ENCODE results near the gene PES1. TPM values are rescaled to one million over a fixed set of nuclear protein-coding genes. Genes with fewer than 3 reads are reported as not detected.
"Not testable (repeated sequence)": the region's sequence is repeated elsewhere in the genome, so short reads cannot be mapped to it uniquely, and the experiment has no call there.

Gene PES1
- total RNA-seq, 4 donors from 2014 or later: 50.9 to 99.2 (median 54.0) TPM

- no peak for TF ChIP-seq CTCF (IDR thresholded peaks at IDR 0.05)
- ATAC-seq (ENCODE audit: low FRiP score) (no peak), DNase-seq (ENCODE audit: low spot score) (no peak)
Observed at GRCh38 chr22:30547188-30547587, 44.5 kb downstream of the PES1 start.

- no peak for TF ChIP-seq CTCF (IDR thresholded peaks at IDR 0.05)
- ATAC-seq (ENCODE audit: low FRiP score): no peak
Observed at GRCh38 chr22:30546616-30547015, 45.1 kb downstream of the PES1 start, which contains the start of gene SEC14L6. Gene SEC14L6 (minus strand): TSS chr22:30546741. CDS start chr22:30546682, 59 bp downstream.

GRCh38 chr22:30542811-30543188 is 48.9 kb downstream of the PES1 start:
- no peak for TF ChIP-seq CTCF (IDR thresholded peaks at IDR 0.05)
- DNase-seq (ENCODE audit: low spot score): no peak
- ATAC-seq (ENCODE audit: low FRiP score): no peak

More at GRCh38 chr22:30546616-30547015, 45.1 kb downstream of the PES1 start, which contains the start of gene SEC14L6:
- no peak for DNase-seq (ENCODE audit: low spot score)

DNA sequence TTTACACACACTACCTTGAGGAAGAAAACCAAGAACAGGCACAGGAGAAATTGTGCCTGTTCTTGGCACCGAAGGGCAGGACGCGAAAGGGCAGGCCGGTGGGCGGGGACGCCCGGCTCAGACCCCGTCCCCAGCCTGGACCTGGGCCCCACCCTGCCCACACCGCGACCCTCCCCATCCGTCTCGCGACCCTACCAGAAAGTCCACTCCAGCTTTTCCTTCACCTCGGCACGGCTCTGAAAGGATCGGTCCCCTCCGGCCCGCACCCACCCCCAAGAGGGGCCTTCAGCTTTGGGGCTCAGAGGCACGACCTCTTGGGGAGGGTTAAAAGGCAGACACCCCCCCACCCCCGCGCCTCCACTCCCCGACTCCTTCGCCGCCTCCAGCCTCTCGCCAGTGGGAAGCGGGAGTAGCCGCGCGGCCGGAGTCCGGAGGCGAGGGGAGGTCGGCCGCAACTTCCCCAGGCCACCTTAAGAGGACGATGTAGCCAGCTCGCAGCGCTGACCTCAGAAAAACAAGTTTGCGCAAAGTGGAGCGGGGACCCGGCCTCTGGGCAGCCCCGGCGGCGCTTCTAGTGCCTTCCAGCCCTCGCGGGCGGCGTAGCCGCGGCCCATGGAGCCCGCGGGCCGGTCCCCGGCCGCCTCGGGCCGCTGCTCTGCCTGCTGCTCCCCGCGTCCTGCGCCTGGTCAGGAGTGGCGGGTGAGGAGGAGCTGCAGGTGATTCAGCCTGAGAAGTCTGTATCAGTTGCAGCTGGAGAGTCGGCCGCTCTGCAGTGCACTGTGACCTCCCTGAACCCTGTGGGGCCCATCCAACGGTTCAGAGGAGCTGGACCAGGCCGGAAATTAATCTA is 49.5 kb downstream of the PES1 start:
- TF ChIP-seq CTCF (IDR thresholded peaks at IDR 0.05): no peak
- peak; percentile 66 for ATAC-seq (ENCODE audit: low FRiP score)

DNA sequence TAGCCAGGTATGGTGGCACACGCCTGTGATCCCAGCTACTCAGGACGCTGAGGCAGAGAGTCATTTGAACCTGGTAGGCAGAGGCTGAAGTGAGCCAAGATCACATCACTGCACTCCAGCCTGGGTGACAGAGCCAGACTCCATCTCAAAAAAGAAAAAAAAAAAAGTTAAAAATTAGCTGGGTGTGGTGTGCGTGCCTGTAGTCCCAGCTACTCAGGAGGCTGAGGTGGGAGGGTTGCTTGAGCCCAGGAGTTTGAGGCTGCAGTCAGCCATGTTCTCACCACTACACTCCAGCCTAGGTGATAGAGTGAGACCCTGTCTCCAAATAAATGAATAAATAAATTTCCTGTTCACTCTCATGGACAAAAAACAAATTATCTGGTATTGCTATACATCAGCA is 50.2 kb downstream of the PES1 start:
- ATAC-seq (ENCODE audit: low FRiP score); DNase-seq (ENCODE audit: low spot score): not testable (repeated sequence)

More for the DNA sequence above, 49.5 kb downstream of the PES1 start:
- no peak for DNase-seq (ENCODE audit: low spot score)

DNA sequence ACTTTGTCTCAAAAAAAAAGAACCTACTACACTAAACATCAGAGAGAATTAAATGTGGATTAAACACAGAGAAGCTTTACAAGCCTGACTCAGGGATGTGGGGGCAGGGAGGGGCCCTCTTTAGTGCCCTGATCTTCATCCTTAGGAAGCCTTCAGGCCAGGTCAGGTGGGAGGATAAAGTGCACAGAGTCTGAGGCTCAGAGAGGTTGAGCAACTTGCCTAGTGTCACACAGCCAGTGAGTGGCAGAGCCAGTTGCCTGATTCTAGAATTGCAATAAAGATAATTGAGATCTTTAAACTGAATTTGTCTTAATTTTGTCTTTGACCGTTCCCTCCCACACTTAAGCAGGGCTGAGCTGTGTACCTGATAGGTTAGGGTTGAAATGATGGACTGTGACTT is 52.3 kb downstream of the PES1 start:
- TF ChIP-seq CTCF (IDR thresholded peaks at IDR 0.05): no peak
- ATAC-seq (ENCODE audit: low FRiP score) (no peak), DNase-seq (ENCODE audit: low spot score) (no peak)

GRCh38 chr22:30538280-30538679 is 53.4 kb downstream of the PES1 start:
- no peak for TF ChIP-seq CTCF (IDR thresholded peaks at IDR 0.05)
- ATAC-seq (ENCODE audit: low FRiP score) (no peak), DNase-seq (ENCODE audit: low spot score) (no peak)

Data from omental fat pad (tissue), 4 donors.